Measurements from ENCODE around the gene GRAP2.
"Not testable (repeated sequence)": the region's sequence is repeated elsewhere in the genome, so short reads cannot be mapped to it uniquely, and the experiment has no call there.

The GRAP2 gene

DNA sequence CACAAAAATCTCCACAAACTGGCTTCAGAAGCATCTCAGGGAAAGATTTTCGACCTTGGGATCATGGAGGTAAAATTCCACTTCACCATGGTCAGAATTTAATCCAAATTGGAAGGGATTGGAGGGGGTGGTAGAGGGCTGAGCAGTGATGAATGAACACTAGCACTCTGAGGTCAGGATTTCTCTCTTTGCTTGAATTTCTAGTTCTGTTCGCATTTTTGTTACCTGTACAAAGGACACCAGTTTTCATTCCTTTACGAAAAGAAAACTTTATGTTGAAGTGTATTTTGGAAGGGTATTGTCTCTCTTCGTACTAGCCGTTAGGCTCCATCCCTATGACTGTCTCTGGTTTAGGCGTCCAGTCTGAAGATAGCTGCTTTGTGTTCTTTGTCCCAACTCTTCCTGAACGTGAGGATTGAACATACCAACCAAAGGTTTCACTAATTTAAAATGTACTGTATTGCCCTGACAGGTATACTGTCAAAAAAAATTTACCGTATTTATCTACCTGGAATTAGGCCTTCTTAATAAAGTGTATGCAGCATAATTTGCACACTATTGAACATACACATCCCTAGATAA lies 772 bp downstream of the GRAP2 start:
- no peak for DNase-seq (ENCODE audit: low read depth)
- TF ChIP-seq, protein P1, sequence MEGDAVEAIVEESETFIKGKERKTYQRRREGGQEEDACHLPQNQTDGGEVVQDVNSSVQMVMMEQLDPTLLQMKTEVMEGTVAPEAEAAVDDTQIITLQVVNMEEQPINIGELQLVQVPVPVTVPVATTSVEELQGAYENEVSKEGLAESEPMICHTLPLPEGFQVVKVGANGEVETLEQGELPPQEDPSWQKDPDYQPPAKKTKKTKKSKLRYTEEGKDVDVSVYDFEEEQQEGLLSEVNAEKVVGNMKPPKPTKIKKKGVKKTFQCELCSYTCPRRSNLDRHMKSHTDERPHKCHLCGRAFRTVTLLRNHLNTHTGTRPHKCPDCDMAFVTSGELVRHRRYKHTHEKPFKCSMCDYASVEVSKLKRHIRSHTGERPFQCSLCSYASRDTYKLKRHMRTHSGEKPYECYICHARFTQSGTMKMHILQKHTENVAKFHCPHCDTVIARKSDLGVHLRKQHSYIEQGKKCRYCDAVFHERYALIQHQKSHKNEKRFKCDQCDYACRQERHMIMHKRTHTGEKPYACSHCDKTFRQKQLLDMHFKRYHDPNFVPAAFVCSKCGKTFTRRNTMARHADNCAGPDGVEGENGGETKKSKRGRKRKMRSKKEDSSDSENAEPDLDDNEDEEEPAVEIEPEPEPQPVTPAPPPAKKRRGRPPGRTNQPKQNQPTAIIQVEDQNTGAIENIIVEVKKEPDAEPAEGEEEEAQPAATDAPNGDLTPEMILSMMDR (conservative IDR thresholded peaks at IDR 0.05; ENCODE audit: control insufficient read depth, insufficient read depth, low read depth, low read length), result no peak
- no peak overlapping the region for H3K4me3 ChIP-seq (ENCODE audit: control insufficient read depth, low read depth, low read length)

DNA sequence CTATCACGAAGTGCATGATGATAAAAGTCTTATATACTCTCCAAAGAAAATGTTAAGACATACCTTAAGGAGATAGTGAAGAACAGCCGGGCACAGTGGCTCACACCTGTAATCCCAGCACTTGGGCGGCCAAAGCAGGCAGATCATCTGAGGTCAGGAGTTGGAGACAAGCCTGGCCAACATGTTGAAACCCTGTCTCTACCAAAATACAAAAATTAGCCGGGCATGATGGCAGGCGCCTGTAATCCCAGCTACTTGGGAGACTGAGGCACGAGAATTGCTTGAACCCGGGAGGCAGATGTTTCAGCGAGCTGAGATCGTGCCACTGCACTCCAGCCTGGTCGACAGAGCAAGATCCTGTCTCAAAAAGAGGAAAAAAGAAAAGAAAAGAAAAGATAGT lies 3.1 kb downstream of the GRAP2 start:
- DNase-seq (ENCODE audit: low read depth), result not testable (repeated sequence)

GRCh38 chr22:39904862-39905261 lies 4.0 kb downstream of the GRAP2 start:
- H3K4me3 ChIP-seq (ENCODE audit: control insufficient read depth, low read depth, low read length), result no peak overlapping the region
- TF ChIP-seq, protein P1 (conservative IDR thresholded peaks at IDR 0.05; ENCODE audit: control insufficient read depth, insufficient read depth, low read depth, low read length), result no peak
- no peak for DNase-seq (ENCODE audit: low read depth)

More for the DNA sequence above, 3.1 kb downstream of the GRAP2 start:
- H3K4me3 ChIP-seq (ENCODE audit: control insufficient read depth, low read depth, low read length), result not testable (repeated sequence)

DNA sequence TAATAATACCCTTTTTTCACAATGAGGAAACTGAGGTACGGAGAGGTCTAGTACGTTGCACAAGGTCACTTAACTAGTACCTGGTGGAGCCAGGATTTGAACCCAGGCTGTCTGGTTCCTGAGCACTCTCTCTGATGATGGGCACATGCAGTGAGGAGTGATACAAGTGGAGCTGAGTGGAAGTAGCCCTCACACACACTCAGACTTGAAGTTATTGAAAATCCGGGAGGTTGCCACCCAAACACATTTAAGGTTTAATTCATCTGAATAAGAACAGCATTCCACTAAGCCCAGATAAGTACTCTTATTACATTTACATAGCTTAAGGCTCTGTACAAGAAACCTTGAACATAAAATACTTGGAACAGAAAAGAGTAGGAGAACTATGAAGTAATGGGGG lies 4.8 kb downstream of the GRAP2 start:
- H3K4me3 ChIP-seq (ENCODE audit: control insufficient read depth, low read depth, low read length), result no peak overlapping the region
- TF ChIP-seq, protein P1 (conservative IDR thresholded peaks at IDR 0.05; ENCODE audit: control insufficient read depth, insufficient read depth, low read depth, low read length), result no peak
- DNase-seq (ENCODE audit: low read depth), result no peak

DNA sequence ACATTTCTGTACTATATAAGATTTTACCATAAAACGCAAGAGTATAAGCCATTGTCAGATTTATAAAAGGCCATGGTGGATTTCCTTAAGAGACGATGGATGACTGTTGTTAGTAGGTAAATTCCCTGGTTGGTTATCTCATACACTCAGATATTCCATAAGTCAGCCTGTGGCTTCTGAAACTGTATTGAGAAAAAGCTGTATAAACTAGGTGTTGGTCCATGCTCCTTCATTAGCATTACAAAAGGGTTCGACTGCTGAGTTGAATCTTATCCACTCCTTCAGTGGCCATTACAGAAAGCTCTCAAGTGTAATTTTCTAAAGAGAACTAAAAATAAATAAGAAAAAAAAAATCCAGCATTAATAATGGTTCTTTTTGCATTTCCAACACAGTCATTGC lies 5.3 kb downstream of the GRAP2 start:
- TF ChIP-seq, protein P1 (conservative IDR thresholded peaks at IDR 0.05; ENCODE audit: control insufficient read depth, insufficient read depth, low read depth, low read length), result no peak
- no peak overlapping the region for H3K4me3 ChIP-seq (ENCODE audit: control insufficient read depth, low read depth, low read length)
- DNase-seq (ENCODE audit: low read depth), result no peak

GRCh38 chr22:39907047-39907446 lies 6.2 kb downstream of the GRAP2 start:
- TF ChIP-seq, protein P1 (conservative IDR thresholded peaks at IDR 0.05; ENCODE audit: control insufficient read depth, insufficient read depth, low read depth, low read length), result no peak
- DNase-seq (ENCODE audit: low read depth), result no peak

DNA sequence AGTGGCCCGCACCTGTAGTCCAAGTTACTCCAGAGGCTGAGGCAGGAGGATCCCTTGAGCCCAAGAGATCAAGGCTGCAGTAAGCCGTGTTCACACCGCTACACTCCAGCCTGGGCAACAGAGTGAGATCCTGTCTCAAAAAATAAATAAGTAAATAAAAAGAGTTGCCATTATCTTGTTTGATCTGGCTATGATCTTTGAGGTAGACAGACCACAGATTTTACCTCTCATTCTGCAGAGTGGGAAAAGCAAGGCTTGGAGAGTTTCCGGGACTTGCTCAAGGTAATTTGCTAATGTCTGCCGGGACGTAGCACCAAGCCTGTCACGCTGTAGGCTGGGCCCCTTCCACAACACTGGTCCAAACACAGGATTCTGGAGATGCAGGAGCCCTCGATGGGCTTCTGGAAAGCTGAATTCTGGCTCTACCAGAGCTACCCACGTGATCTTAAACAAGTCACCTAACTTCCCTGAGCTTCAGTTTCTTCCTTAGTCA lies 6.8 kb downstream of the GRAP2 start:
- no peak for DNase-seq (ENCODE audit: low read depth)
- TF ChIP-seq, protein P1 (conservative IDR thresholded peaks at IDR 0.05; ENCODE audit: control insufficient read depth, insufficient read depth, low read depth, low read length), result no peak
- no peak overlapping the region for H3K4me3 ChIP-seq (ENCODE audit: control insufficient read depth, low read depth, low read length)

More at GRCh38 chr22:39907047-39907446, 6.2 kb downstream of the GRAP2 start:
- no peak overlapping the region for H3K4me3 ChIP-seq (ENCODE audit: control insufficient read depth, low read depth, low read length)
